Tibial nerve (tissue), 4 donors: Measurements from ENCODE around the gene RPS28. TPM values are rescaled to one million over a fixed set of nuclear protein-coding genes. Genes with fewer than 3 reads are reported as not detected.
A peak's percentile ranks its signal among the peaks of the same experiment; 100 is the strongest.

Experiments
- DNase-seq, 2 donors: peaks; one replicate each; pipeline ENCODE4 v3.0.0-alpha.2; 2019; ENCODE audit warnings: low spot score in 2 of 2
- H3K27ac ChIP-seq, 4 donors: fragments of 200-600 bp; sonication (generic) in 3 of 4; one replicate each; pipeline ENCODE4 v1.5.1; 2017 to 2019; ENCODE audit warnings: mild to moderate bottlenecking in 1 of 4
- H3K27me3 ChIP-seq, 2 donors: fragments of 200-600 bp; sonication (generic) in 1 of 2; one replicate each; pipeline versions ENCODE4 v1.5.1 to v1.6.0; 2017 to 2019
- H3K36me3 ChIP-seq, 3 donors: fragments of 200-600 bp; sonication (generic); one replicate each; pipeline ENCODE4 v1.5.1; 2018 to 2019
- H3K4me1 ChIP-seq, 4 donors: fragments of 200-600 bp; sonication (generic) in 3 of 4; one replicate each; pipeline ENCODE4 v1.5.1; 2017 to 2019
- H3K4me3 ChIP-seq, 4 donors: fragments of 200-600 bp; sonication (generic) in 3 of 4; one replicate each; pipeline ENCODE4 v1.5.1; 2017 to 2019; ENCODE audit warnings: mild to moderate bottlenecking in 1 of 4, moderate library complexity in 1 of 4
- H3K9me3 ChIP-seq, 4 donors: fragments of 200-600 bp; sonication (generic) in 3 of 4; one replicate each; pipeline ENCODE4 v1.5.1; 2017 to 2019
- CTCF ChIP-seq, 5 experiments: fragments of 200-600 bp in 3 of 5; fragments of 450-650 bp in 2 of 5; sonication (generic) in 3 of 5; IDR thresholded peaks; one replicate each; pipeline ENCODE4 v1.5.1; 2016 to 2019; ENCODE audit warnings: antibody characterized with exemption in 5 of 5, mild to moderate bottlenecking in 3 of 5, moderate library complexity in 2 of 5
- EP300 ChIP-seq, 2 donors: sonication (generic); formaldehyde crosslinking; IDR thresholded peaks; one replicate each; pipeline ENCODE4 v1.6.1; 2017; ENCODE audit warnings: antibody characterized with exemption in 2 of 2, mild to moderate bottlenecking in 1 of 2
- POLR2A ChIP-seq, 2 donors: fragments of 450-650 bp; IDR thresholded peaks; one replicate each; pipeline ENCODE4 v1.6.1; 2017; ENCODE audit warnings: antibody characterized with exemption in 2 of 2, mild to moderate bottlenecking in 2 of 2, moderate library complexity in 2 of 2
- WGBS, 2 donors: methylation state at CpG; one replicate each; pipeline ENCODE4 v1.1.5; 2018; 5-methylcytosine and 5-hydroxymethylcytosine counted together
- total RNA-seq, 4 donors: library from RNA; depleted of rRNA; stranded (reverse); fragments of >200 nt; gene quantifications; one replicate each; pipeline ENCODE4 v1.1.0, GENCODE V29; 2016

RPS28 gene
- total RNA-seq, 4 donors from 2014 or later, result 398 to 559 (median 412) TPM

DNA sequence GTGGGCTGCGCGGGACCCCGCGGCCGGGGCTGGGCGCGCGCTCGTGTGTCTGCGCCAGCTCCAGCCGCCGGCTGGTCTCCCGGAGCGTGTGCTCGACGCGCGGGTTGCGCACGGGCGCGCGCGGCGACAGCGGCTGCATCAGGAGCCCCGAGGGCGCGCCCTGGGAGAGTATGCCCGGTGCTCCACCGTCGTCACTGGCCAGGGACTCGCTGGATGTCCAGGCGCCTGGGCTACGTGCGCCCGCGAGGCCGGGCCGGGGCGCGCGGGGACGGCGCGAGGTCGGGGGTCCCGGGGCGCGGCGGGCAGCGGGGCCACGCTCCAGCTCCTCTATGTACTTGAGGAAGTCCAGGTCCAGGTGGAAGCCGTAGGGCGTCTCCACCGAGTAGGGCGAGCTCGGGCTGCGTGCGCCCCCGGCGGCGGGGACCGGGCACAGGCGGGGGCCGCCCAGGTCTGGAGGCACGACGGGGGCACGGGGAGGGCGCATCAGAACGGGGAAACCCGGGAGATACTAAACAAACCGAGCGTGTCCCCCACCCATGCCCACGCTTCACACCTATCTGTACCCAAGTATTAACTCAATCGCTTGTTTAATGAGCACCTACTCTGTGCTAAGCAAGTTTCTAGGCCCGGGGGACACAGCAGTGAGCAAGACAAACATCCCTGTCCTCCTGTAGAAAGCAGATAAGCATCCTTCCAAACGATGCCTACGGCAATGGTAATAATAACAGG lies 14.2 kb downstream of the RPS28 start:
- TF ChIP-seq CTCF (IDR thresholded peaks at IDR 0.05) (no peak), EP300 (IDR thresholded peaks at IDR 0.05) (no peak), POLR2A (IDR thresholded peaks at IDR 0.05) (no peak)
- Histone ChIP-seq H3K27me3 (peaks cover 0 to 29% of the 10 kb centered on the region in 2 donors), H3K27ac (no peak overlapping the region), H3K4me1 (peaks cover 0 to 21% (median 5%) of the 10 kb centered on the region in 4 donors), H3K4me3 (peak overlapping the region in 2 of 4 donors; percentile 10 to 45), H3K36me3 (no peaks in the 10 kb centered on the region), H3K9me3 (no peaks in the 10 kb centered on the region)
- no peak for DNase-seq
- 13 to 21% methylated on average over 25 to 51 of the region's 79 CpGs for whole genome bisulfite sequencing, 2 donors

DNA sequence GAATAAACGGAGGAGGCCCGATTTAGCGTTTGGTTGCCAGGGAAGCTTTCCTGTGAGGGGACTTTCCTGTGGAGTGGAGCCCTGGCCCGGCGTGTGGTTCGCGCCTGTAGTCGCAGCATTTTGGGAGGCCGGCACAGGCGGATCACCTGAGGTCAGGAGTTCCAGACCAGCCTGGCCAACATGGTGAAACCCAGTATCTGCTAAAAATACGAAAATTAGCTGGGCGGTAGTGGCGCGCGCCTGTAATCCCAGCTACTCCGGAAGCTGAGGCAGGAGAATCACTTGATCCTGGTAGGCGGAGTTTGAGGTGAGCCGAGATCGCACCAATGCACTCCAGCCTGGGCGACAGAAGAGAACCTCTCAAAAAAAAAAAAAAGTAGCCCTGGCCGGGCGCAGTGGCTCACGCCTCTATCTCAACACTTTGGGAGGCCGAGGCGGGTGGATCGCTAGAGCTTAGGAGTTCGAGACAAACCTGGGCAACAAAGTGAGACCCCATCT lies 14.8 kb downstream of the RPS28 start:
- 63 to 66% methylated on average over 27 of the region's 27 CpGs for WGBS, 2 donors
- no peaks in the 10 kb centered on the region for H3K9me3 ChIP-seq
- H3K27me3 ChIP-seq, result peaks cover 0 to 29% of the 10 kb centered on the region in 2 donors
- no peak overlapping the region for H3K4me3 ChIP-seq
- H3K4me1 ChIP-seq, result peaks cover 0 to 25% (median 5%) of the 10 kb centered on the region in 4 donors
- H3K27ac ChIP-seq, result no peak overlapping the region
- TF ChIP-seq CTCF (IDR thresholded peaks at IDR 0.05) (no peak), POLR2A (IDR thresholded peaks at IDR 0.05) (no peak), EP300 (IDR thresholded peaks at IDR 0.05) (no peak)
- no peaks in the 10 kb centered on the region for H3K36me3 ChIP-seq
- no peak for DNase-seq

- 66 to 73% methylated on average over 8 of the region's 8 CpGs for WGBS, 2 donors
- peaks cover 0 to 31% of the 10 kb centered on the region in 2 donors for H3K27me3 ChIP-seq
- peaks cover 0 to 25% (median 5%) of the 10 kb centered on the region in 4 donors for H3K4me1 ChIP-seq
Observed at GRCh38 chr19:8336660-8337059, 15.4 kb downstream of the RPS28 start.

GRCh38 chr19:8337728-8338127 lies 16.4 kb downstream of the RPS28 start:
- 81 to 89% methylated on average over 7 of the region's 7 CpGs for WGBS, 2 donors
- no peaks in the 10 kb centered on the region for H3K36me3 ChIP-seq
- TF ChIP-seq EP300 (IDR thresholded peaks at IDR 0.05), result no peak
- no peak for TF ChIP-seq CTCF (IDR thresholded peaks at IDR 0.05)
- TF ChIP-seq POLR2A (IDR thresholded peaks at IDR 0.05), result no peak
- H3K4me3 ChIP-seq, result no peak overlapping the region
- no peaks in the 10 kb centered on the region for H3K9me3 ChIP-seq
- no peak for DNase-seq
- H3K27me3 ChIP-seq, result peaks cover 0 to 38% of the 10 kb centered on the region in 2 donors
- peaks cover 0 to 32% (median 5%) of the 10 kb centered on the region in 4 donors for H3K4me1 ChIP-seq
- no peak overlapping the region for H3K27ac ChIP-seq

More at GRCh38 chr19:8336660-8337059, 15.4 kb downstream of the RPS28 start:
- Histone ChIP-seq H3K4me3 (no peak overlapping the region), H3K27ac (no peak overlapping the region), H3K36me3 (no peaks in the 10 kb centered on the region), H3K9me3 (no peaks in the 10 kb centered on the region)
- DNase-seq, result no peak
- no peak for TF ChIP-seq POLR2A (IDR thresholded peaks at IDR 0.05)
- no peak for TF ChIP-seq EP300 (IDR thresholded peaks at IDR 0.05)

- H3K27me3 ChIP-seq, result peaks cover 0 to 38% of the 10 kb centered on the region in 2 donors
- DNase-seq, result no peak
- H3K4me1 ChIP-seq, result peaks cover 0 to 36% (median 7%) of the 10 kb centered on the region in 4 donors
- no peak overlapping the region for H3K27ac ChIP-seq
- H3K4me3 ChIP-seq, result no peak overlapping the region
- WGBS, 2 donors, result 78 to 84% methylated on average over 6 of the region's 6 CpGs
- no peaks in the 10 kb centered on the region for H3K36me3 ChIP-seq
- H3K9me3 ChIP-seq, result no peaks in the 10 kb centered on the region
- TF ChIP-seq POLR2A (IDR thresholded peaks at IDR 0.05) (no peak), EP300 (IDR thresholded peaks at IDR 0.05) (no peak), CTCF (IDR thresholded peaks at IDR 0.05) (no peak)
Observed at GRCh38 chr19:8338835-8339234, 17.5 kb downstream of the RPS28 start.
